ENCODE data around the gene TMPRSS9. TPM values are rescaled to one million over a fixed set of nuclear protein-coding genes. Genes with fewer than 3 reads are reported as not detected.
"Not testable (repeated sequence)": the region's sequence is repeated elsewhere in the genome, so short reads cannot be mapped to it uniquely, and the experiment has no call there.

Gene TMPRSS9
- total and polyA plus RNA-seq, 2 of the 13 experiments (the other 11 are each of a cell fraction or from before 2014, with no cell fraction given), result 2.5 to 5.2 TPM

GRCh38 chr19:2416321-2417097 lies 56.4 kb downstream of the TMPRSS9 start (continued):
- peak; percentile 63 for TF ChIP-seq MYC (CRISPR knock-in tag; IDR thresholded peaks at IDR 0.05; ENCODE audit: borderline replicate concordance)
- no peak for TF ChIP-seq THYN1 (CRISPR knock-in tag; IDR thresholded peaks at IDR 0.05; ENCODE audit: borderline replicate concordance, low read depth)

GRCh38 chr19:2417436-2417835 lies 57.4 kb downstream of the TMPRSS9 start:
- 97% methylated on average over 7 of the region's 8 CpGs for WGBS (ENCODE audit: low lambda C conversion rate)
- H3K9me3 ChIP-seq (ENCODE audit: low read length); BruUV-seq (replicated peaks); intact Hi-C loops (cut with micrococcal nuclease; ENCODE audit: unreplicated experiment); H3K27ac ChIP-seq (ENCODE audit: extremely low read length, insufficient read depth, low read length); H3K27me3 ChIP-seq (ENCODE audit: control insufficient read depth in 1 of 2, insufficient read depth in 2 of 2, low read length in 2 of 2); ATAC-seq; H3K79me2 ChIP-seq (ENCODE audit: insufficient read depth, low read length); H3K4me2 ChIP-seq (ENCODE audit: low read depth, low read length); H3K9ac ChIP-seq (ENCODE audit: insufficient read depth, low read depth, low read length); FAIRE-seq; H2AFZ ChIP-seq (ENCODE audit: low read length); DNase-seq (ENCODE audit: low spot score); H3K36me3 ChIP-seq (replicated peaks in 1 of 2; ENCODE audit: control insufficient read depth in 1 of 2, insufficient read depth in 2 of 2, low read length in 2 of 2); CTCF ChIA-PET (ENCODE audit: low intra/inter-chr PET ratio, low total read pairs); in situ Hi-C loops (cut with HindIII; ENCODE audit: extremely low pct_ligation_motif_present, low pct_unique_long_range_greater_than_20kb); H3K4me3 ChIP-seq (replicated peaks in 1 of 3; ENCODE audit: insufficient read depth in 1 of 3, low read depth in 2 of 3, low read length in 3 of 3); H4K20me1 ChIP-seq (ENCODE audit: insufficient read depth, low read length): not testable (repeated sequence)
- POLR2A ChIA-PET, result interaction anchor here (1.7 to 9.0 kb wide), 3 partner anchors 10 to 58 kb away, joined by 7 to 92 read pairs (median 40); partner anchors contain the start of genes GADD45B and TIMM13
- H3K4me1 ChIP-seq (ENCODE audit: insufficient read depth, low read length), result peaks cover 26% of the 10 kb centered on the region
- 0 out of 2 replicates have a peak, but pooled peaks have one; percentile 69 for TF ChIP-seq ZNF121 (CRISPR knock-in tag; IDR thresholded peaks at IDR 0.05)

DNA sequence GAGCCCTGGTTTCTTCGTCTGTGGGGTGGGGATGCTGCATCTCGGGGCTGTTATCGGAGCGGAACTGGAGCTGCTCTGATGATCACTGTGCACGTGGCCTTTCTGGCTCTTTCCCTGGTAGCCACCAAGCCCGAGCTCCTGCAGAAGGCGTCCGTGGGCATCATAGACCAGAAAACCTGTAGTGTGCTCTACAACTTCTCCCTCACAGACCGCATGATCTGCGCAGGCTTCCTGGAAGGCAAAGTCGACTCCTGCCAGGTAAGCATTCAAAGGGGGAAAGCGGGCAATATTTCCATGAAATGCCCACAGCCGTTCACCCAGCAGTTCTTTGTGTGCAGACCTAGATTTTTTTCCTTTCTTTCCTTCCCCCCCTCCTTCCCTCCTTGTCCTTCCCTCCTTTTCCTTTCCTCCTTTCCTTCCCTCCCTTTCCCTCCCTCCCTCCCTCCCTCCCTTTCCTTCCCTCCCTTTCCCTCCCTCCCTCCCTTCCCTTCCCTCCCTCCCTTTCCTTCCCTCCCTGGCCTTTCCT lies 57.9 kb downstream of the TMPRSS9 start:
- peaks cover 0 to 2% of the 10 kb centered on the region in 2 experiments; a peak in 2 of 5 replicates for H3K36me3 ChIP-seq (replicated peaks in 1 of 2; ENCODE audit: control insufficient read depth in 1 of 2, insufficient read depth in 2 of 2, low read length in 2 of 2)
- DNase-seq (ENCODE audit: low spot score) (no peak), ATAC-seq (no peak), FAIRE-seq (no peak)
- ChIA-PET CTCF (ENCODE audit: low intra/inter-chr PET ratio, low total read pairs) (no interaction called here), POLR2A (interaction anchor here (2.7 to 9.0 kb wide), 2 partner anchors 9 to 24 kb away, joined by 40 to 92 read pairs; partner anchors contain the start of gene TIMM13)
- in situ Hi-C loops (cut with HindIII; ENCODE audit: extremely low pct_ligation_motif_present, low pct_unique_long_range_greater_than_20kb) (no loop called here), intact Hi-C loops (cut with micrococcal nuclease; ENCODE audit: unreplicated experiment) (no loop called here)
- no peak overlapping the region for H3K4me2 ChIP-seq (ENCODE audit: low read depth, low read length)
- H3K9ac ChIP-seq (ENCODE audit: insufficient read depth, low read depth, low read length), result no peak overlapping the region
- BruUV-seq (replicated peaks), result no TSS peak
- 98% methylated on average over 11 of the region's 13 CpGs for WGBS (ENCODE audit: low lambda C conversion rate)
- peaks cover 2% of the 10 kb centered on the region for H3K79me2 ChIP-seq (ENCODE audit: insufficient read depth, low read length)
- no peak overlapping the region for H3K27ac ChIP-seq (ENCODE audit: extremely low read length, insufficient read depth, low read length)
- no peak overlapping the region for H2AFZ ChIP-seq (ENCODE audit: low read length)
- H3K4me1 ChIP-seq (ENCODE audit: insufficient read depth, low read length), result peaks cover 26% of the 10 kb centered on the region
- no peaks in the 10 kb centered on the region for H4K20me1 ChIP-seq (ENCODE audit: insufficient read depth, low read length)
- H3K9me3 ChIP-seq (ENCODE audit: low read length), result no peaks in the 10 kb centered on the region
- H3K4me3 ChIP-seq (replicated peaks in 1 of 3; ENCODE audit: insufficient read depth in 1 of 3, low read depth in 2 of 3, low read length in 3 of 3), result no peak overlapping the region
- H3K27me3 ChIP-seq (ENCODE audit: control insufficient read depth in 1 of 2, insufficient read depth in 2 of 2, low read length in 2 of 2), result no peaks in the 10 kb centered on the region
- TF ChIP-seq AGO2 (optimal IDR thresholded peaks at IDR 0.05; ENCODE audit: low read depth, low read length) (peak; percentile 48), ZNF558 (CRISPR knock-in tag; IDR thresholded peaks at IDR 0.05; ENCODE audit: borderline replicate concordance) (no peak), SSRP1 (CRISPR knock-in tag; IDR thresholded peaks at IDR 0.05) (no peak), POLR2A (IDR thresholded peaks at IDR 0.05; ENCODE audit: insufficient read depth in 1 of 2, low read depth in 2 of 2, low read length in 2 of 2) (0 out of 4 replicates have a peak, but pooled peaks of 1 of the 2 experiments have one; percentile 27), TEAD2 (CRISPR knock-in tag; IDR thresholded peaks at IDR 0.05) (no peak), RFX5 (IDR thresholded peaks at IDR 0.05; ENCODE audit: low read depth, low read length) (0 out of 2 replicates have a peak, but pooled peaks have one; percentile 21), GATA4 (IDR thresholded peaks at IDR 0.05; ENCODE audit: borderline replicate concordance, low read depth) (no peak), ZNF737 (CRISPR knock-in tag; IDR thresholded peaks at IDR 0.05; ENCODE audit: borderline replicate concordance) (no peak), SUZ12 (IDR thresholded peaks at IDR 0.05; ENCODE audit: low read depth, low read length) (no peak), ESRRA (CRISPR knock-in tag; IDR thresholded peaks at IDR 0.05; ENCODE audit: low read depth) (no peak), MEF2D (CRISPR knock-in tag; IDR thresholded peaks at IDR 0.05) (no peak), ZNF274 (CRISPR knock-in tag; IDR thresholded peaks at IDR 0.05) (no peak)
- TF ChIP-seq, protein P1, sequence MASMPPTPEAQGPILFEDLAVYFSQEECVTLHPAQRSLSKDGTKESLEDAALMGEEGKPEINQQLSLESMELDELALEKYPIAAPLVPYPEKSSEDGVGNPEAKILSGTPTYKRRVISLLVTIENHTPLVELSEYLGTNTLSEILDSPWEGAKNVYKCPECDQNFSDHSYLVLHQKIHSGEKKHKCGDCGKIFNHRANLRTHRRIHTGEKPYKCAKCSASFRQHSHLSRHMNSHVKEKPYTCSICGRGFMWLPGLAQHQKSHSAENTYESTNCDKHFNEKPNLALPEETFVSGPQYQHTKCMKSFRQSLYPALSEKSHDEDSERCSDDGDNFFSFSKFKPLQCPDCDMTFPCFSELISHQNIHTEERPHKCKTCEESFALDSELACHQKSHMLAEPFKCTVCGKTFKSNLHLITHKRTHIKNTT (CRISPR knock-in tag; IDR thresholded peaks at IDR 0.05), result no peak
